NCI-H187 (cell line): ENCODE measurements around the gene ATRNL1.

Source experiments
- DNase-seq, 2 experiments: peaks; one replicate each; lab custom pipeline; 2025; lab: John Stamatoyannopoulos, UW

The ATRNL1 gene

DNA sequence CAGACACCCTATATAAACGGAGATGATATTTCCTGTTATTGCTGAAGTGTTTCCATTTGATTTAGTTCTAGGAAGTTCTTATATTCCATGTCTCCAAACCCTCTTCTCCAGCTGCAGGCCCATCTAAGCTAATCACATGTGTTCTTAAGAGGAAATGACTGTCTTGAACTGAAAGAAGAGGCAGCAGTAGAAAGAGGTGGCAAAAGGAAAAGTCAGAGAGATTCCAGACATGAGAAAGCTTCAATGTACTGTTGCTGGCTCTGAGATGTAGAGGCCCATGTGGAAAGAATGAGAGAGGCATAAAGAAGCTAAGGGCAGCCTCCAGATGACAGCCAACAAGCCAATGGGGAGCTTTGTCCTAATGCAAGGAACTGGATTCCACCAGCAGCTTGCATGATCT lies 892.6 kb downstream of the ATRNL1 start:
- no peak for DNase-seq

DNA sequence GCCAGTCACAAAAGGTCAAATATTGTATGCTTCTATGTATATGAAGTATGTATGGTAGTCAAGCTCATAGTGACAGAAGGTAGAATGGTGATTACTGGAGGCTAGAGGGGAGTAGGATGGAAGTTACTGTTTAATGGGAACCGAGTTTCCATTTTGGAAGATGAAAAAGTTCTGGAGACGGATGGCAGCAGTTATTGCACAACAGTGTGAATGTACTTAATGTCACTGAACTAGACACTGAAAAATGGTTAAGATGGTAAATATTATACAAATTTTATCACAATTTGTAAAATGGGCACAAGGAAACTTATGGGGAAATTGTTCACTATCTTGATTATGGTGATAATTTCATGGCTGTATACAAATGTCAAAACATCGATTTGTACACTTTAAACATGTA lies 895.2 kb downstream of the ATRNL1 start:
- no peak for DNase-seq

DNA sequence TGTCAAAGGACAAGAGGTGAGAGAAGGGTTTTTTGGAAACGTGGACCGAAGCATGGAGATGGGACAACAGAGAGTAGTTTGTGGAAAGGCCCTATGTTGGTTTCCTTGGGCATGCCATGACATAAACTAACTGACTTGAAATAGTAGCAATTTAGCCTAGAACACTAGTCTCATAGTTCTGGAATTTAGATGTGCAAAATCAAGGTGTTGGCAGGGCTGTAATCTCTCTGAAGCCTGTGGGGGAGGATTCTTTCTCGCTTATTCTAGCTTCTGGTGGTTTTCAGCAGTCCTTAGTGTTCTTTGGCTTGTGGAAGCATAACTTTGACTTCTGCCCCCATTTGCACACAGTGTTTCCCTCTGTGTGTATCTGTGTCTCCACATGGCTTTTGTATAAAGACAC lies 896.5 kb downstream of the ATRNL1 start:
- DNase-seq = no peak

DNA sequence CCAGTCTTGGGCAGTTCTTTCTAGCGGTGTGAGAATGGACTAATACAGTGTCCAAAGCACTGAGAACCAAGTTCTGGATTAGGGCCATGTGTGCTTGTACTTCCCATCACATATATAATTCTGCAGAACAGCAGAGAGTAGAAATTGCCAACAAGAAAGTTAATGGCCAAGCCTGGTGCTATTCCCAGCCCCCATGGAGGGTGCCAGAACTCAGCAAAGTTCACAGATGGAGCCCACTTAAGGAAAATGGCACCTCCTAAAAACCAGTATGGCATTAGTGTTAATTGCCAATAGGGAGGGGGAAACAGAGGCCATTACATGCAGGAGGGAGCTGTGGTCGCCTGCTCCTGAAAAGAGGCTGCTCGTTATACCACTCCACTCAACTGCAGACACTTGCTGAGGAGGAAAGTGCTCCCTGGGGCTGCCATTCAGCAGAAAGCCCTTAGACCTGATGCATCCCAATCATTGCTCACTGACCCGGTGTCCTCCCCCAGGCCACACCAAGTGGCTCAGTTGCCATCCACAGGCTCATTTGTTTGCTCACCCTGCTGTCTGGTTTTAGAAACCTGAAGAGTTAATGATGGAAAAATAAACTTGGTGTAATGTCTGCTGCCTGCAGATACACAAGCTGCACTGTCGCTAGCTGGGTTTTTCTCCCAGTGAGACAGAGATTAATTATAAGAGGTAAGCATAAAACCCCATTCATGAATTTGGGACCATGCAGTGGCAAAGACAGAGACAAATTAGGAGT lies 899.2 kb downstream of the ATRNL1 start:
- no peak for DNase-seq

DNA sequence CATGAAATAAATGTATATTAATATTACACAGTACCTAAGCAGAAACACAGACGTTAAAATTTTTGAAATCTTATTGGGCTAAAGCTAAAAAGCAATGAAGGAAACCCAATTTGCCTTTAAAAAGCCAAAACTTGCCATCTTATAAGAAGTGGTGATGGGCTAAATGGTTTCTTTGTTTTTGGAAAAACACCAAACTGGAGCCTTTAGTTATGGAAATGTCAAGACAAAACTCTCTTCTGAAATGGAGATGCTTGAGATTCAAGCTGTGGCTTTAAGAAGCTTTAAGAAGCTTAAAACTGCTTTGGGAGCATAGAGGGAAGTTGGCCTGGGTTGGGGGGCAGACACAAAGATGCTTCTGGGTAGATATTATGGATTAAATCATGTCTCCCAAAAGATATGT lies 902.9 kb downstream of the ATRNL1 start:
- DNase-seq = no peak

DNA sequence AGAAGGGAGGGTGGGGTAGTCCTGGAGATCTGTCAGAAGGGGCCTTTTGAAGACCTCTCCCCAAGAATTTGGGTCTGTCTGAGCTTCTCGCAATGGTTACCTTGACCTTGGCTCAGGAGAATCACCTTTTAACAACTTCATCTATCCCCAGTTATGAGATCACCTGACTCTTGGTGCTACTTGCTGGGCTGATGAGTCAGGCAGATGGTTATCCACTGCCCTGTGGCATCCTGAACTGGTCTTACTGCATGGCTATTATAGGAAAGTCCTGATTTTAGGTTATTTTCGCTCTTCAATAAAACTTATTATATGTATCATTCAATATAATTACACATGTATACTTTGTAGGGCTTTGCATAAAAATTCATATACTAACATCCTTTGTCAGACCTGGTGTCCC lies 905.1 kb downstream of the ATRNL1 start:
- no peak for DNase-seq
